Amniotic epithelial cell (primary cell): ENCODE data around the gene RPS15.
"Not testable (repeated sequence)": the region's sequence is repeated elsewhere in the genome, so short reads cannot be mapped to it uniquely, and the experiment has no call there.

Source experiments
- DNase-seq: peaks from one replicate; pipeline ENCODE4 v3.0.0-alpha.2; 2010; ENCODE audit warnings: low read depth

RPS15 gene

GRCh38 chr19:1435378-1435989, 2.7 kb upstream of the RPS15 start:
- no peak for DNase-seq

- no peak for DNase-seq
Measured at GRCh38 chr19:1437609-1438008, 587 bp upstream of the RPS15 start.

GRCh38 chr19:1438933-1439354, 748 bp downstream of the RPS15 start:
- DNase-seq, result no peak

- not testable (repeated sequence) for DNase-seq
Measured at GRCh38 chr19:1439525-1440417, 1.6 kb downstream of the RPS15 start.

GRCh38 chr19:1440418-1440801, 2.2 kb downstream of the RPS15 start:
- DNase-seq, result no peak

GRCh38 chr19:1441022-1441426, 2.8 kb downstream of the RPS15 start:
- no peak for DNase-seq

- DNase-seq, result no peak
Measured at GRCh38 chr19:1441677-1442438, 3.7 kb downstream of the RPS15 start.

- no peak for DNase-seq
Measured at GRCh38 chr19:1445185-1445931, 7.2 kb downstream of the RPS15 start.

- DNase-seq, result no peak
Measured at GRCh38 chr19:1445932-1446712, 7.9 kb downstream of the RPS15 start.

GRCh38 chr19:1446713-1447481, 8.7 kb downstream of the RPS15 start:
- DNase-seq, result no peak

- DNase-seq, result no peak
Measured at GRCh38 chr19:1447504-1447903, 9.3 kb downstream of the RPS15 start.

GRCh38 chr19:1447944-1448343, 9.7 kb downstream of the RPS15 start:
- DNase-seq, result no peak

- DNase-seq, result no peak
Measured at GRCh38 chr19:1449467-1450442, 11.6 kb downstream of the RPS15 start, which contains the start of gene APC2. Gene APC2, plus strand, starts transcription at chr19:1450121. Its CDS starts 2,881 bp downstream, at chr19:1453002.

GRCh38 chr19:1450735-1451731, 12.8 kb downstream of the RPS15 start:
- no peak for DNase-seq

- no peak for DNase-seq
Measured at GRCh38 chr19:1451916-1452801, 14.0 kb downstream of the RPS15 start.

- DNase-seq, result no peak
Measured at GRCh38 chr19:1452802-1453524, 14.8 kb downstream of the RPS15 start.
